Immature natural killer cell (primary cell): ENCODE results near the gene ROBO1. TPM values are rescaled to one million over a fixed set of nuclear protein-coding genes. Genes with fewer than 3 reads are reported as not detected.

Source experiments
- DNase-seq, 3 donors: peaks; one replicate each; pipeline ENCODE4 v3.0.0; 2022; ENCODE audit warnings: mixed read lengths in 1 of 3
- H3K27ac Mint-ChIP-seq, 6 donors: one replicate each; pipeline ENCODE4 v1.8.0; 2020; ENCODE audit warnings: mixed read lengths in 6 of 6, mild to moderate bottlenecking in 5 of 6, inconsistent platforms in 4 of 6, moderate library complexity in 3 of 6
- H3K27me3 Mint-ChIP-seq, 3 donors: one replicate each; pipeline ENCODE4 v1.8.0; 2020 to 2021; ENCODE audit warnings: low read depth in 3 of 3, mild to moderate bottlenecking in 3 of 3, mixed read lengths in 3 of 3, moderate library complexity in 3 of 3, inconsistent platforms in 1 of 3
- H3K36me3 Mint-ChIP-seq, 3 donors: one replicate each; pipeline ENCODE4 v1.8.0; 2020; ENCODE audit warnings: mixed read lengths in 3 of 3, inconsistent platforms in 2 of 3, mild to moderate bottlenecking in 2 of 3
- H3K4me1 Mint-ChIP-seq, 2 donors: one replicate each; pipeline ENCODE4 v1.8.0; 2020; ENCODE audit warnings: inconsistent platforms in 2 of 2, mild to moderate bottlenecking in 2 of 2, mixed read lengths in 2 of 2, moderate library complexity in 1 of 2
- H3K4me3 Mint-ChIP-seq, 5 donors: one replicate each; pipeline ENCODE4 v1.8.0; 2020; ENCODE audit warnings: mild to moderate bottlenecking in 5 of 5, mixed read lengths in 5 of 5, inconsistent platforms in 3 of 5, moderate library complexity in 3 of 5
- H3K9me3 Mint-ChIP-seq, 6 donors: one replicate each; pipeline ENCODE4 v1.8.0; 2020; ENCODE audit warnings: mild to moderate bottlenecking in 6 of 6, mixed read lengths in 6 of 6, inconsistent platforms in 4 of 6, moderate library complexity in 3 of 6
- polyA plus RNA-seq, 3 donors: library from polyadenylated mRNA; unstranded; fragments of 300-500 nt; fragmentation: Illumina TruSeq; gene quantifications; one replicate each; pipeline ENCODE4 v1.2.3, GENCODE V29; 2021

ROBO1 gene
- polyA plus RNA-seq, 3 donors from 2014 or later, result 0.63 TPM; not detected in 2

DNA sequence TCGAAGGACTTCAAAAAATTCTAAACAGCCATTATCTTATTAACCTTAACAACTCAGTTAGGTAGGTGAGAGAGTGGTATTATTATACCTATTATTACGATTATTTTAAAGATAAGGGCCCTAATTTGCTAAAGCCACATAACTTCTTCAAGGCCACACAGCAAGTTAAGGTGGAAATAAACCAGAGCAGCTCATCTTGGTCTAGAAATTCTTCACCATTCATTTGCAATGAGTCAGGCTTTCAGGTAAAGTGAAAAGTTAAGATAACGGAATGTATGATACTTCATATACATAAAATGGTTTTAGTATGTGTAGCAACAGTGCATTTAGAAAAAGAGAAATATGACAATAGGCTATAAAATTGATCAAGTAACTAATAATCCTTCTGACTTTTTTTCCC lies 920.2 kb downstream of the ROBO1 start:
- H3K27ac Mint-ChIP-seq, result no peak overlapping the region
- no peaks in the 10 kb centered on the region for H3K36me3 Mint-ChIP-seq
- no peaks in the 10 kb centered on the region for H3K27me3 Mint-ChIP-seq
- peaks cover 1 to 28% (median 9%) of the 10 kb centered on the region in 6 donors for H3K9me3 Mint-ChIP-seq
- no peaks in the 10 kb centered on the region for H3K4me1 Mint-ChIP-seq
- no peak overlapping the region for H3K4me3 Mint-ChIP-seq
- no peak for DNase-seq

DNA sequence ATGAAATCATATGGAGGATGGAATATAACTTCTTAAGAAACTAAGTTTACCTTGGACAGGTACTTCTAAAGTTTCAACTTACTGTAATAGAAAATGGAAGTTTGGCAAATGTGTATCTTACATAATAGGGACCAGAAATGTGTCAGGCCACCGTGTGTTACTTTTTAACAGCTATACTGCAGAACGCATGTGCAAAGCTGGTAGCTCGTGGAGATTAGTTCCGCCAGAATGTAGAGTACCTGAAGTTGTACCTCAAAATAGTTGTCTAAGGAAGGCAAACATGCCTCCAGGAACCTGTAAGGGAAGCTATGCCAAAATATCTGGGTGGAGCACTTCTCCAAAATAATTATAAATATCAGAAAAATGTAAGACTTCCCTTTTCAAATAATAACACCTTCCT lies 920.6 kb downstream of the ROBO1 start:
- peaks cover 1 to 24% (median 9%) of the 10 kb centered on the region in 6 donors for H3K9me3 Mint-ChIP-seq
- H3K27ac Mint-ChIP-seq, result no peak overlapping the region
- no peaks in the 10 kb centered on the region for H3K36me3 Mint-ChIP-seq
- no peak overlapping the region for H3K4me3 Mint-ChIP-seq
- no peaks in the 10 kb centered on the region for H3K4me1 Mint-ChIP-seq
- DNase-seq, result no peak
- H3K27me3 Mint-ChIP-seq, result no peaks in the 10 kb centered on the region

DNA sequence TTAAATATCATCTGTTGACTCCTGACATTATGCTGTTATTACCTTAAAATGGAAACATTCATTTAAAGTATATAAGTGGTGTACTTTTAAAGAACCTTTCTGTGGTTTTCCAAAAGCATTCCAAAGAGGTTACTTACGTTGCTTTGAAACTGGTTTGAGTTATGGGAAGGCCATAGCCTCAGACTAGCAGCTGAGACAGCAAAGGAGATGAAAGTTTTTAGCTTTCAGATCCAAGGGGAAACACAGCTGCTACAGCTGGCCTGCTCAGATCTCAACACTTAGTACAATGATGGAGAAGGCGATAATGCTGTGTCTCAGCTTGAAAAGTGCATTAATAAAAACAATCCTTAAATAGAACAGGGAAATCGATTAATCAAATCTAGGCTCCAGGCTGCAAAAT lies 921.1 kb downstream of the ROBO1 start:
- Mint-ChIP-seq H3K9me3 (peaks cover 1 to 23% (median 10%) of the 10 kb centered on the region in 6 donors), H3K27me3 (no peaks in the 10 kb centered on the region), H3K36me3 (no peaks in the 10 kb centered on the region), H3K27ac (no peak overlapping the region), H3K4me3 (no peak overlapping the region), H3K4me1 (no peaks in the 10 kb centered on the region)
- DNase-seq, result no peak

DNA sequence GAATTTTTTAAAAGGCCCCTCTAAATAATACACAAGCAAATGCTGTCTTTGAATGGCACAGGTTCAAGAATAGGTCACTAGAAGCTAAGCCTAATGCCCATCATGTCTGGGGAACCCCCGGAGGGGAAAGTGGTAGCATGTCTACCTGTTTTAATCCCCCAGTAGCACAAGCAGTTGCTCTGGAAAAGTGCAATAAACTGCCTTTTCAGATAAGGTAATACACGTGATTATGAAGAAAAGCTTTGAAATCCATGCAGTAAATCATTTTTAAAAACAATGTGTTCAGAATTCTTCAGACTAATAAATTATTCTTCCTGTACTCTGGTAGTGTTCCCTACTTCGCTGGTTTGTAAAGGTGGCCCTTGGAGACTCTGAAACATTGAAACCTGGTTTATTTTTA lies 922.2 kb downstream of the ROBO1 start:
- no peaks in the 10 kb centered on the region for H3K36me3 Mint-ChIP-seq
- no peaks in the 10 kb centered on the region for H3K4me1 Mint-ChIP-seq
- DNase-seq, result no peak
- peaks cover 1 to 23% (median 10%) of the 10 kb centered on the region in 6 donors for H3K9me3 Mint-ChIP-seq
- no peaks in the 10 kb centered on the region for H3K27me3 Mint-ChIP-seq
- no peak overlapping the region for H3K27ac Mint-ChIP-seq
- H3K4me3 Mint-ChIP-seq, result no peak overlapping the region

DNA sequence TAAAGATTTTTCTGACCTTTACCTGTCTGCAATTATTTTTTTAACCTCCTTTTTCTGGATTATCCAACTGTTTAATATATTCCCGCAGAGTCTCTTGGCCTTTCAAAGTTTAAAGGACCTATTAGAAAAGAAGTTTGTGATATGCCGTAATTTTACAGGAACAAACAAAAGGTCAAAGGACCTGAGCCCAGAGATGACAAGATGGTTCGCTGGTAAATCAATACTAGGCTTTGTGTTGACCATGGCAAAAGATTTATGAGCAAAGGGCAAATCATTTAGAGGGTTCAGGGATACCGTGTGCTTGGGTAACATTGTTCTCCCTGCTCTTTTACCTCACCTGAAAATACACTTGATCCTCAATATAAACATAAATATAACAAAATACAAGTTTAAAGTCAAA lies 923.5 kb downstream of the ROBO1 start:
- Mint-ChIP-seq H3K4me3 (no peak overlapping the region), H3K36me3 (no peaks in the 10 kb centered on the region), H3K9me3 (peaks cover 1 to 28% (median 10%) of the 10 kb centered on the region in 6 donors), H3K27me3 (no peaks in the 10 kb centered on the region), H3K4me1 (no peaks in the 10 kb centered on the region), H3K27ac (no peak overlapping the region)
- DNase-seq, result no peak

DNA sequence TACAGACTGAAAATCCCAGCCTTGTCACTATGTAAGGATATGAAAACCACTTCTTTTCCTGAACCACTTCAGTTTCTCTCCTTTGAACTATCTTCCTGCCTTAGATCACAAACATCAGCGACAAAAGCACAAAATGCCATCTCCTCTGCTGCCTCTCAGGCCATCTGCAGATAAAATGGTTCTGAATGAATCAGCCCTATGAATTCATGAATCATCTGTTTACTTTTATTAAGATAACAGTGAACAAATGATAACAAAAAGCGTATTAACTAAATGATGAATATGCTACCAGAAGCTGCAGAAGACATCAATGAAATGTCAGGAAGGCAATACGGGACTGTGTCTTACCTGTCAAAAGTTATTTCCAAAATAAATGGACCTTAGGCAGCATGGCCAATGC lies 928.1 kb downstream of the ROBO1 start:
- Mint-ChIP-seq H3K27ac (no peak overlapping the region), H3K4me1 (no peaks in the 10 kb centered on the region), H3K36me3 (no peaks in the 10 kb centered on the region), H3K27me3 (no peaks in the 10 kb centered on the region), H3K9me3 (peaks cover 0 to 19% (median 9%) of the 10 kb centered on the region in 6 donors), H3K4me3 (no peak overlapping the region)
- DNase-seq, result no peak

DNA sequence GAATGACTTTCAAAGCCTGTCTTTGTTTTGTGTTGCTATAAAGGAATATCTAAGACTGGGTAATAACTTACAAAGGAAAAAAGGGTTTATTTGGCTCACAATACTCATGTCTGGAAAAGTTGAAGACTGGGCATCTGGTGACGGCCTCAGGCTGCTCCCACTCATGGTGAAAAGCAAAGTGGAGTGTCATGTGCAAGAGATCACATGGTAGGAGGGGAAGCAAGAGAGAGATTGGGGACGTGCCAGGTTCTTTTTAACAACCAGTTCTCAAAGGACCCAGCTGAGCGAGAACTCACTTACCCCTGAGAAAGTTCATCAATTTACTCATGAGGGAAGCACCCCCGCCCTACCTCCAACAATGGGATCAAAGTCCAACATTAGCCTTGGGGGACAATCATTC lies 929.4 kb downstream of the ROBO1 start:
- Mint-ChIP-seq H3K9me3 (peaks cover 0 to 19% (median 7%) of the 10 kb centered on the region in 6 donors), H3K27me3 (no peaks in the 10 kb centered on the region), H3K4me1 (no peaks in the 10 kb centered on the region), H3K27ac (no peak overlapping the region), H3K36me3 (no peaks in the 10 kb centered on the region), H3K4me3 (no peak overlapping the region)
- no peak for DNase-seq

DNA sequence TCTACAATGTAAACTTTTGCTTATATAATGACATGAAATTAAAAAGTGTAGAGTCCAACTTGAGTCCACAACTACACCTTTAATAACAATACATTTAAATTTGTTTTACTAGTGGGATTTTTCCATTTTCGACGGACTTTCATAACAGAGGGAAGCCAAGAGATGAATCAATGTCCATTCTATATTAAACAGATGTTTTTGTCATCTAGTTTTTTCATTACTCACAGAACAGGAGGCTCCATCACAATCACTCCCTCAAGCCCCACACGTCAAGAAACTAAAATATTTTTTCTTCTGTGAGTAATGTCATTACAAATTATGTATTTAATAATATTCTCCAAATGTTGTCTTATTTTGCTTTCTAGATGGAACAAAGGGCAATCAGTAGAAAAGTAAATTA lies 932.9 kb downstream of the ROBO1 start:
- H3K4me1 Mint-ChIP-seq, result no peaks in the 10 kb centered on the region
- no peaks in the 10 kb centered on the region for H3K36me3 Mint-ChIP-seq
- H3K27me3 Mint-ChIP-seq, result no peaks in the 10 kb centered on the region
- no peak for DNase-seq
- H3K4me3 Mint-ChIP-seq, result no peak overlapping the region
- H3K27ac Mint-ChIP-seq, result no peak overlapping the region
- H3K9me3 Mint-ChIP-seq, result peaks cover 2 to 19% (median 12%) of the 10 kb centered on the region in 6 donors

DNA sequence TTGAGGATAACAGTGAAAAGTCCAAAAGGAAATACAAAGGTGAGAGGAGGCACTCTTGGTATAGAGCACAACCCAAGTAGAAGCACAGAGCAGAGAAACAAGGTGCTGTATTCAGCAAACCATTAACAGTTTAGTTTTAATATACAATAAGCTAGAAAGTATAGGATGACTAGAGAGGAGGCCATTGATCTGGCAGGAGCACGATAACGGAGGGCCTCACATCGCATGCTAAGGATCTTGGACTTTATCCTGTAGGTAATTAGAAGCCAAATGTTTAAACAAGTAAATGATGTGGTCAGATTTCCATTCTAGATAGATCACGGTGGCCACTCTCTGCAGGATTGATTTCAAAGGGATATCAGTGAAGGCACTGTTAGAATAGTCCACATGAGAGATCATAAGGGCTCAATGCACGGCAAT lies 935.0 kb downstream of the ROBO1 start:
- no peak overlapping the region for H3K27ac Mint-ChIP-seq
- no peak for DNase-seq
- no peaks in the 10 kb centered on the region for H3K27me3 Mint-ChIP-seq

DNA sequence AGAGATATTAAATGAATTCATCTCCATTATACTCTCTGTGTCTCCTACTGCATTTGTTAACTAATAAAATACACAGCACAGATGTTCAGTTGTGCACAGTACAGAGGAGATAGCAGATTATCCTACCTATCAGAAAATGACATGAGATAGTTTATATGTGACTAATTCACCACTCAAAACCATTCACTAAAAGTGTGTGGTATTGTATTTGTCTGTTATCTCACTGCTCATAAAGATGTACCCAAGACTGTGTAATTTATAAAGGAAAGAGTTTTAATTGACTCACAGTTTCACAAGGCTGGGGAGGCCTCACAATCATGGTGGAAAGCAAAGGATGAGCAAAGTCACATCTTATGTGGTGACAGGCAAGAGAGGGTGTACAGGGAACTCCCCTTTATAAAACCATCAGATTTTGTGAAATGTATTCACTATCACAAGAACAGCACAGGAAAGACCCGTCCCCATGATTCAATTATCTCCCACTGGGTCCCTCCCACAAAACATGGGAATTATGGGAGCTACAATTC lies 936.3 kb downstream of the ROBO1 start:
- no peaks in the 10 kb centered on the region for H3K4me1 Mint-ChIP-seq
- DNase-seq, result no peak
- H3K9me3 Mint-ChIP-seq, result peaks cover 5 to 16% (median 9%) of the 10 kb centered on the region in 6 donors
- H3K36me3 Mint-ChIP-seq, result no peaks in the 10 kb centered on the region
- H3K4me3 Mint-ChIP-seq, result no peak overlapping the region
- no peak overlapping the region for H3K27ac Mint-ChIP-seq
- H3K27me3 Mint-ChIP-seq, result peaks cover 0 to 3% (median 0%) of the 10 kb centered on the region in 3 donors

More for the DNA sequence above, 935.0 kb downstream of the ROBO1 start:
- Mint-ChIP-seq H3K4me3 (no peak overlapping the region), H3K4me1 (no peaks in the 10 kb centered on the region), H3K36me3 (no peaks in the 10 kb centered on the region), H3K9me3 (peaks cover 4 to 14% (median 10%) of the 10 kb centered on the region in 6 donors)

DNA sequence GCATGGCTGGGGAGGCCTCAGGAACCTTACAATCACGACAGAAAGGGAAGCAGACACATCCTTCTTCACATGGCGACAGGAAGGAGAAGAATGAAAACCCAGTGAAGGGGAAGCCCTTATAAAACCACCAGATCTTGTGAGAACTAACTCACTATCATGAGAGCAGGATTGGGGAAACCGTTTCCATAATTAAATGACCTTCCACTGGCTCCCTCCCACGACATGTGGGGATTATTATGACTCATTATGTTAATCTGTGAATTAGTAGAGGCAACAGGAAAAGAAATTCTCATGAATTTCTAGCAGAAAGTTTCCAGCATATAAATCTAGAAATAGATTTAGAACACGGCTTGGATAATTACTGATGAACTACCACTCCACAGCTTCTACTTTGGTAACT lies 937.3 kb downstream of the ROBO1 start:
- Mint-ChIP-seq H3K36me3 (no peaks in the 10 kb centered on the region), H3K27me3 (peaks cover 0 to 3% (median 0%) of the 10 kb centered on the region in 3 donors), H3K27ac (no peak overlapping the region), H3K4me3 (no peak overlapping the region), H3K9me3 (peaks cover 5 to 22% (median 11%) of the 10 kb centered on the region in 6 donors), H3K4me1 (no peaks in the 10 kb centered on the region)
- DNase-seq, result no peak

DNA sequence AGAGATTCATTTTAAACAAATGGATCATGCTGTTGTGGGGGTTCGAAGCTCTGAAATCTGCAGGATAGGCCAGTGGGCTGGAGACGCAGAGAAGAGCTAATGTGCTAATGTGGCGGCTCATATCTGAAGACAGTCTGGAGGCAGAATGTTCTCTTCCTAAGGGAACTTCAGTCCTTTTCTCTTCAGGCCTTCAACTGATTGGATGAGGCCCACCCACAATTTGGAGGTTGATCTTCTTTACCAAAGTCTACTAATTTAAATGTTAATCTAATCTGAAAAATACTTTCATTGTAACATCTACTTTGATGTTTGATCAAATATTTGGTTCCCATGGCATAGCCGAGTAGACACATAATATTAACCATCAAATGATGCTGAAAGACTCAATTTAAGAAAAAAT lies 940.2 kb downstream of the ROBO1 start:
- H3K36me3 Mint-ChIP-seq, result no peaks in the 10 kb centered on the region
- H3K4me3 Mint-ChIP-seq, result no peak overlapping the region
- peaks cover 0 to 3% (median 0%) of the 10 kb centered on the region in 3 donors for H3K27me3 Mint-ChIP-seq
- H3K4me1 Mint-ChIP-seq, result no peaks in the 10 kb centered on the region
- no peak for DNase-seq
- no peak overlapping the region for H3K27ac Mint-ChIP-seq
- peaks cover 5 to 35% (median 18%) of the 10 kb centered on the region in 6 donors for H3K9me3 Mint-ChIP-seq

DNA sequence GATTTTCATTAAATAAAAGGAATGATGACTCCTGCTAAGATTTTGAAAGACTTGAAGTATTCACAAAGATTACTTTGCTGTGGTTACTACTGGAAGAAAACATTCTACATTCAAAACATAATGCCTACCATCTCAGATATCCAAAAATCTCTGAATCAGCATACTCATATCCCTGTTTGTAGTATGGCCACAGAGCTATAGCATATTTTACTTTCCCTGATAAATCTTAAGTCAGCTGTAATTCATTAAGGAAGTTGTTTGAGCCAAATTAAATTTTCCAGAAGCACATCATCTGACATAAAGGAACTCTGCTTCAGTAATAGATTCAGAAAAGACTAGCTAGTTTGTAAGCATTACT lies 942.0 kb downstream of the ROBO1 start:
- Mint-ChIP-seq H3K9me3 (peaks cover 8 to 43% (median 16%) of the 10 kb centered on the region in 6 donors), H3K4me3 (no peak overlapping the region), H3K4me1 (no peaks in the 10 kb centered on the region), H3K27ac (no peak overlapping the region), H3K36me3 (no peaks in the 10 kb centered on the region), H3K27me3 (peaks cover 0 to 3% (median 0%) of the 10 kb centered on the region in 3 donors)
- no peak for DNase-seq

DNA sequence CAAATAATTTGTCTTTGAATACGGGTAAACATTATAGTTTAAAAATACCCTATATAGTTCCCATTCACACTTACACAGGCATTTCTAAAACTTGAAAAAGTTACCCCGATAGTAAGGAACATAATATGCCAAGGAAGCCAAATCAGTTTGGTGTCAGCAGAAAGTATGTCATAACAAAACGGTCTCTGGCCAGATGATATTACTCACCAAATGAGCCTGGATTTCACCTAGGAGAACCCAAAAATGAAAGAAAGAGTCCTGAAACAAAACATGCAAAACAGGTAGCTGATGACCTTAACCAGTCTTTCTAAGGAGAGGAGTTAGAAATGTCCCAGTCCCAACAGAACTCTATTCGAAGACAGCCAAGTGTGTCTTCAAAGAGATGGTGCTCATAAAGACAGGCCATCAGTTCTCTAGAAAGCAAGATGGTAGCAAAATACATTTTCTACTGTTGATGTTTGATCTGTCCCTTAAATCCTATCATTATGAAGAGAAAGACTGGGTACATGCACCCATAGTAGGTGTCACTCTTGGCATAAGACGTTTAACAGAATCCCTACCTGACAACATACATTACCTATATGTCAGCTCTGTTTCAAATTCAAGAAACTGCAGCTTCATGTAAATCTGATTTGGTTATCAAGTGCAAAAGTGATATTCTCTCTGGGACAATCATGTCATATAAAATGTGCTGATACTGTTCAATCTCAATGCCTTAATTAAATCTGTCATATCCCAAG lies 942.5 kb downstream of the ROBO1 start:
- Mint-ChIP-seq H3K4me3 (no peak overlapping the region), H3K27ac (no peak overlapping the region), H3K27me3 (peaks cover 0 to 3% (median 0%) of the 10 kb centered on the region in 3 donors), H3K36me3 (no peaks in the 10 kb centered on the region), H3K4me1 (no peaks in the 10 kb centered on the region), H3K9me3 (peaks cover 8 to 43% (median 15%) of the 10 kb centered on the region in 6 donors)
- no peak for DNase-seq

DNA sequence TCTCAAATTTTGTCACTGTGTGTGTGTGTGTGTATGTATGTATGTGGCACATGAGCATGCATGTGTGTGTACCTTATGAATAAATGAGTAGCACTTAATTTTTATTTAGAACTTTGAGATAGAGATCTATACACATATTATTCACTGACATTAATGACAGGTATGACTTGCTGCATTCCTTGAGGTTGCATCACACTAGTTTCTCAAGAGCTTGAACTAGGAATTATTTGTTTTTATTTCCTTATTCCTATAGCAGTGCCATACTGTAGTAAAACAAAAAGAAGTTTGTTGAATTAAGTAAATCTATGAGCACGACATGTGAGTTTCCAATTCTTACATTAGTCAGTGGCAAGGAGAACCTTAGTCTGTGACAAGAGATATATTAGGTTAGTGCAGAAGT lies 943.9 kb downstream of the ROBO1 start:
- peaks cover 0 to 3% (median 0%) of the 10 kb centered on the region in 3 donors for H3K27me3 Mint-ChIP-seq
- H3K27ac Mint-ChIP-seq, result no peak overlapping the region
- no peaks in the 10 kb centered on the region for H3K4me1 Mint-ChIP-seq
- DNase-seq, result no peak
- H3K9me3 Mint-ChIP-seq, result peaks cover 2 to 50% (median 12%) of the 10 kb centered on the region in 6 donors
- H3K4me3 Mint-ChIP-seq, result no peak overlapping the region
- H3K36me3 Mint-ChIP-seq, result no peaks in the 10 kb centered on the region
